NT2/D1 (cell line): ENCODE measurements around the gene ADGRD2.

Experiments used
- SUZ12 ChIP-seq: IDR thresholded peaks from 2 replicates; pipeline ENCODE4 v1.6.1; 2011; ENCODE audit not compliant: insufficient read length, insufficient read depth; ENCODE audit errors: extremely low read depth
- YY1 ChIP-seq: IDR thresholded peaks from 2 replicates; pipeline ENCODE4 v1.6.1; 2011; ENCODE audit not compliant: insufficient read length, insufficient read depth
- ZNF274 ChIP-seq: IDR thresholded peaks from 2 replicates; pipeline ENCODE4 v1.6.1; 2011; ENCODE audit warnings: mild to moderate bottlenecking, low read depth, low read length

- no peak for TF ChIP-seq ZNF274
- no peak for TF ChIP-seq SUZ12
- no peak for TF ChIP-seq YY1
Observed at GRCh38 chr9:124479947-124480620, 29.8 kb downstream of the ADGRD2 start.
